PFSK-1 (cell line): ENCODE data around the gene EDC3.

ENCODE experiments used
- FOXP2 ChIP-seq: optimal IDR thresholded peaks from 2 replicates; pipeline ENCODE3; 2011; ENCODE audit warnings: borderline replicate concordance, control low read depth, inconsistent platforms; ENCODE audit not compliant: insufficient read depth; ENCODE audit errors: extremely low read length, extremely low read depth
- POLR2AphosphoS5 ChIP-seq: IDR thresholded peaks from 2 replicates; pipeline ENCODE4 v1.6.1; 2012; ENCODE audit warnings: low read depth, mild to moderate bottlenecking, control low read depth, low read length, moderate library complexity
- SIN3A ChIP-seq: IDR thresholded peaks from 2 replicates; pipeline ENCODE4 v1.6.1; 2012; ENCODE audit warnings: mild to moderate bottlenecking, low read length, moderate library complexity, borderline replicate concordance; ENCODE audit not compliant: insufficient read depth
- TAF1 ChIP-seq: IDR thresholded peaks from 2 replicates; pipeline ENCODE4 v1.6.1; 2012; ENCODE audit warnings: low read length, control low read depth, borderline replicate concordance; ENCODE audit not compliant: insufficient read depth
- TF ChIP-seq, protein P1 (sequence below), 2 experiments: IDR thresholded peaks; 2 replicates each; pipeline versions ENCODE4 v1.6.1 to v1.8.0; 2011 to 2012; ENCODE audit warnings: low read depth in 2 of 2, low read length in 2 of 2, control low read depth in 1 of 2, inconsistent platforms in 1 of 2, mild to moderate bottlenecking in 1 of 2, moderate library complexity in 1 of 2; ENCODE audit not compliant: insufficient read depth in 1 of 2

Gene EDC3

GRCh38 chr15:74625693-74626092, 70.1 kb downstream of the EDC3 start:
- TF ChIP-seq, protein P1, sequence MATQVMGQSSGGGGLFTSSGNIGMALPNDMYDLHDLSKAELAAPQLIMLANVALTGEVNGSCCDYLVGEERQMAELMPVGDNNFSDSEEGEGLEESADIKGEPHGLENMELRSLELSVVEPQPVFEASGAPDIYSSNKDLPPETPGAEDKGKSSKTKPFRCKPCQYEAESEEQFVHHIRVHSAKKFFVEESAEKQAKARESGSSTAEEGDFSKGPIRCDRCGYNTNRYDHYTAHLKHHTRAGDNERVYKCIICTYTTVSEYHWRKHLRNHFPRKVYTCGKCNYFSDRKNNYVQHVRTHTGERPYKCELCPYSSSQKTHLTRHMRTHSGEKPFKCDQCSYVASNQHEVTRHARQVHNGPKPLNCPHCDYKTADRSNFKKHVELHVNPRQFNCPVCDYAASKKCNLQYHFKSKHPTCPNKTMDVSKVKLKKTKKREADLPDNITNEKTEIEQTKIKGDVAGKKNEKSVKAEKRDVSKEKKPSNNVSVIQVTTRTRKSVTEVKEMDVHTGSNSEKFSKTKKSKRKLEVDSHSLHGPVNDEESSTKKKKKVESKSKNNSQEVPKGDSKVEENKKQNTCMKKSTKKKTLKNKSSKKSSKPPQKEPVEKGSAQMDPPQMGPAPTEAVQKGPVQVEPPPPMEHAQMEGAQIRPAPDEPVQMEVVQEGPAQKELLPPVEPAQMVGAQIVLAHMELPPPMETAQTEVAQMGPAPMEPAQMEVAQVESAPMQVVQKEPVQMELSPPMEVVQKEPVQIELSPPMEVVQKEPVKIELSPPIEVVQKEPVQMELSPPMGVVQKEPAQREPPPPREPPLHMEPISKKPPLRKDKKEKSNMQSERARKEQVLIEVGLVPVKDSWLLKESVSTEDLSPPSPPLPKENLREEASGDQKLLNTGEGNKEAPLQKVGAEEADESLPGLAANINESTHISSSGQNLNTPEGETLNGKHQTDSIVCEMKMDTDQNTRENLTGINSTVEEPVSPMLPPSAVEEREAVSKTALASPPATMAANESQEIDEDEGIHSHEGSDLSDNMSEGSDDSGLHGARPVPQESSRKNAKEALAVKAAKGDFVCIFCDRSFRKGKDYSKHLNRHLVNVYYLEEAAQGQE (IDR thresholded peaks at IDR 0.05; ENCODE audit: insufficient read depth in 1 of 2, low read depth in 2 of 2, low read length in 2 of 2): no peak
- no peak for TF ChIP-seq TAF1

GRCh38 chr15:74624020-74624602, 71.7 kb downstream of the EDC3 start:
- no peak for TF ChIP-seq FOXP2
- TF ChIP-seq, protein P1 (IDR thresholded peaks at IDR 0.05; ENCODE audit: insufficient read depth in 1 of 2, low read depth in 2 of 2, low read length in 2 of 2): no peak

DNA sequence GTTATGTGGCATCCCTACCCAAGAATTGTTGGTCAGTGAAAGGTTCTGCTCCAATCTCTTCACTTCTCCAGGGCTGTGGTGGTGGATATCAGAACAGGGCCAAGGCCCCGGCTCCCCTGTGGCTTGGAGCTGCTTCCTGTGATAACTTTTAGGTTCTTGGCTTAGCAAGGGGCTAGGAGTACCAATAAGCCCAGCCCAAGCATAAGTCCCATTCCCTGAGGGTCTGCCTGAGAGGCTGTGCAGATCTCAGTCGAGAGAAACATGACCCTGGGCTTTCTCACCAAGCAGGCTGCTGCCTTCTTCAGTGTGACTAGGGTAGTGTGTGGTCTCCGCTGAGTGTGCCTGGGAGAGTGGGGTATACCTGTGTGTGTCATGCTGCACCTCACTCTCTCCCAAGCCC, 73.1 kb downstream of the EDC3 start:
- TF ChIP-seq POLR2AphosphoS5 (no peak), FOXP2 (no peak), SIN3A (no peak), TAF1 (no peak)
- TF ChIP-seq, protein P1 (IDR thresholded peaks at IDR 0.05; ENCODE audit: insufficient read depth in 1 of 2, low read depth in 2 of 2, low read length in 2 of 2): no peak

DNA sequence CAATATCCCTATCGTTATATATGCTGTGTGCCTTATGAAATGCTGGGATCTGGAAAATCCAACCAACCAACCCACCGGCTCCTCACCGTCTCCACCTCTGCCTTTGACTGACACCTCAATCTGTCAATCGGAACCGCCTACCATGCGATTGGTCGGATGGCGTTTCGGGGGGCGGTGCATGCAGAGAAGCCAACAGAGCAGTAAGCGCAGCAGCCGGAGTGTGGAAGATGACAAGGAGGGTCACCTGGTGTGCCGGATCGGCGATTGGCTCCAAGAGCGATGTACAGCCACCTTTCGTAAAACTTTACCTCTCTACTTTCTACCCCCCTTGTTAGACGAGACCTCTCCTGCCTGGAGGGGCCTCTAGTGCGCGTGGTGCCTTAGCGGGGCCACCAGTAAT, 73.9 kb downstream of the EDC3 start:
- TF ChIP-seq, protein P1 (IDR thresholded peaks at IDR 0.05; ENCODE audit: insufficient read depth in 1 of 2, low read depth in 2 of 2, low read length in 2 of 2): no peak
- TF ChIP-seq TAF1: no peak
- no peak for TF ChIP-seq SIN3A
- no peak for TF ChIP-seq POLR2AphosphoS5
- no peak for TF ChIP-seq FOXP2

DNA sequence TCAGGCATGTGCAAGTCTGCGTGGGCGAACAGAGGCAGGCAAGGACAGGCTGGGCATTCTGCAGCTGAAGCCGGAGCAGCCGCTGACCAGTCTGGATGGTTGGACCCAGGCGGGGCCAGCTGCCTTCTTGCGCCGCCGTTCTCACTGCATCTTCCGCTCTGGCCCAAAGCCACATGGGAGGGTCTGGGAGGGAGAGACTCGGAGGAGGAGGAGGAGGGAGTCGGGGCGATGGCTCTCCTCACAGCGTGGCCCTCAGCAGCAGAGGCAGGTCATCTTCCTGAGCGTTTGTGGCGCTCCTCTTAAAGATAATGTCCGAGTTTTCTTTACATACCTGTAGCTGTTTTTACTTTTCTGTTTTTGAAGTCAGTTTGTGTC, 74.3 kb downstream of the EDC3 start:
- TF ChIP-seq, protein P1 (IDR thresholded peaks at IDR 0.05; ENCODE audit: insufficient read depth in 1 of 2, low read depth in 2 of 2, low read length in 2 of 2): no peak
- TF ChIP-seq FOXP2: no peak
- TF ChIP-seq SIN3A: no peak
- TF ChIP-seq POLR2AphosphoS5: no peak
- TF ChIP-seq TAF1: no peak
